Effector CD4-positive, alpha-beta T cell (primary cell): ENCODE data around the gene ZNF283.
"Not testable (repeated sequence)": the region's sequence is repeated elsewhere in the genome, so short reads cannot be mapped to it uniquely, and the experiment has no call there.

Experiments
- DNase-seq: peaks from one replicate; pipeline ENCODE4 v3.0.0-alpha.2; 2020

Gene ZNF283

GRCh38 chr19:43799502-43800142 is 27.5 kb upstream of the ZNF283 start:
- no peak for DNase-seq

- DNase-seq = no peak
Measured at GRCh38 chr19:43802216-43802951, 24.7 kb upstream of the ZNF283 start, which contains the start of gene LYPD5. Gene LYPD5, minus strand, starts transcription at chr19:43802447. Its CDS starts 67 bp downstream, at chr19:43802380.

DNA sequence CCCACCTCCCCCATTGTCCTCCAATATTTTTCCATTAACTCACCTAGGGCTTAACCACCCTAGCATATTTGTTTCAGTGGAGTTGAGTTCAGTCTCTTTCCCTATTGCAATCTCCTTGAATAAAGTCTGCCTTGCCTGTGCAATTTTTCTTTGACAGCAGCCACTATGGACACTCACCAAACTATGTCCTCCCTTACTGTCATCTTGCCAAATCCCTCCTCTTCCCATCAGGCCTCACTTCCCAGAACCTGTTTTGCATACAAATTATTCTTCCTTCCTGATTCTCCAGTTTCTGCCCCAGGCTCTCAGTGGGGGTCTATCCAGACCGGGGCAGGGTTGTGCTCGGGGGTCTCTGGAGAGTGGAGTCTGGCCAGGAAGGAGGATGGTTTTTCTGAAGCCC is 22.7 kb upstream of the ZNF283 start:
- no peak for DNase-seq

GRCh38 chr19:43806401-43806800 is 20.7 kb upstream of the ZNF283 start:
- DNase-seq = not testable (repeated sequence)

DNA sequence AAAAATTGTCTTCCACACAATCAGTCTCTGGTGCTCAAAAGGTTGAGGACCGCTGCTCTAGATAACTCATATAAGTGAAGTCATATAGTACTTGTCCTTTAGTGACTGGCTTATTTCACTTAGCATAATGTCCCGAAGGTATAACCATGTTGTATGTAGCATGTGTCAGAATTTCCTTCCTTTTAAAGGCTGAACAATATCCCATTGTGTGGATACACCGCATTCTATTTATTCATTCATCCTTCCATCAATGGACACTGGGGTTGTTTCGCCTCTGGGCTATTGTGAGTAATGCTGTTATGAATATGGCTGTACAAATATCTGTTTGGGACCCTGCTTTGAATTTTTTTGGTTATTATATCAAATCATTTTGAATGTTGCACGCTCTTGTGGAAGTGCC is 20.3 kb upstream of the ZNF283 start:
- DNase-seq = no peak

DNA sequence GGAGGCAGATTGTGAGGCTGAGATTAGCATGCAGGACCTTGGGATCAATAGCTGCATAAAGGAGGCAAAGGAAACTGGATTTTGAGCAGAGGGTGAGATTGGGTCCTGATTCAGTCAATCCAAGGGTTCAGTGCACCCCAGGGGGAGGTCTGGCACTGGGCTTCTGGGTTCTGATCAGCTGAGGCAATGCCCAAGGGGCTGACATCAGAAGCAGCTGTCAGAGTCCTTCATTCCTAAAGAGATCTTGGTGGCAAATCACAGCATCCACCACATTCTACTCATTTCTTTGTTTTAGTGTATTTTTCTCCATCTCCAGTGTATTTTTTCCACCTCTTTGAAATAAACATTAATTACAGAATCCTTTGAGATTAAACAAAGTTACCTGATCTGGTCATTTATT is 19.5 kb upstream of the ZNF283 start:
- no peak for DNase-seq

DNA sequence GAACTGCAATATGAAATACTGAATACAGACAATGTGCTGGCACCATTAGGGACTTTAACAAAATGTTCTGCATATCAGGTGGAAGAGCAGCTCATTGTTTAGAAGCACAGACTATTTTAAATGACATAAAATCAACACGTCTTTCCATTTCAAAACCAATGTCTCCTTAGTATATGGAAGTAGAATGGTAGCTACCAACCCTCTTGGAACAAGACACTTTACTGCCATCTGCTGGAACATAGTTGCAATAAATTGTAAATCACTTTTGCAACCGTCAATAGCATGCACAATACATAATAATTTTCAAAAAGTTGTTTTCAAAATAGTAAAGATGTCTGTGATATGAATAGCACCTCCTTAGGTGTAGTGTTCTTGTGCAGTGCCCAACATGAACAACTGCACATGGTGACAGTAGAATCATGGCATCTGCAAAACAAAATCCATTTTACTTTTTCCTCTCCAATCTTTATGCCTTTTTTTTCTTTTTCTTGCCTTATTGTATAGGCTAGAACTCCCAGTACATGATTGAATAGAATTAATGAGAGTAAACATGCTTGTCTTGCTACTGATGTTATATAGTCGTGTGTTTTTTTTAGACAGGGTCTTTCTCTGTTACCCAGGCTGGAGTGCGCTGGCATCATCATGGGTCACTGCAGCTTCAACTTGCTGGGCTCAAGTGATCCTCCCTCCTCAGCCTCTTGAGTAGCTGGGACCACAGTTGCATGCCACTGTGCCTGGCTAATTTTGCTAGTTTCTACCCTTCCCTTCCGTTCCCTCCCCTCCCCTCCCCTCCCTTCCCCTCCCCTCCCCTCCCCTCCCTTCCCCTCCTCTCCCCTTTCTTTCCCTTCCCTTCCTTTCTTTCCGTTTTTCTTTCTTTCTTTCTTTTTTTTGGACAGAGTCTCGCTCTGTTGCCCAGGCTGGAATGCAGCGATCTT is 17.1 kb upstream of the ZNF283 start:
- DNase-seq = no peak

GRCh38 chr19:43811837-43812236 is 15.3 kb upstream of the ZNF283 start:
- no peak for DNase-seq

DNA sequence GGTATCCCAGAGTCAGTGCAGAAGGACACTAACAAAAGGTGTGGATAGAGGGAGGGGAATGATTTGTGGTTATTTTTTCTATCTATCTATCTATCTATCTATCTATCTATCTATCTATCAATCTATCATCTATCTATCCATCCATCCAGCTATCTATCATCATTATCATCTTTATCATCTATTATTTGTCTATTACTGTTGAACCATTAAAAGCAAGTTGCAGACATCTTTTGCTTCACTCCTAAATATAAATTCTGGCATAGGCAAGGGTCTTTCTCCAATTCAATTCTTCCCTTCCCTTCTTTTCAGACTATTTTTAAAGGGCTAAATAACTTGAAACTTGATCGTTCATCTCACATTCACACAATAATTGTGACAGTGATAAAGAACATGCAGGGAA is 14.9 kb upstream of the ZNF283 start:
- DNase-seq = no peak

- no peak for DNase-seq
Measured at GRCh38 chr19:43812688-43813087, 14.4 kb upstream of the ZNF283 start.

- no peak for DNase-seq
Measured at GRCh38 chr19:43814663-43815352, 12.3 kb upstream of the ZNF283 start.

DNA sequence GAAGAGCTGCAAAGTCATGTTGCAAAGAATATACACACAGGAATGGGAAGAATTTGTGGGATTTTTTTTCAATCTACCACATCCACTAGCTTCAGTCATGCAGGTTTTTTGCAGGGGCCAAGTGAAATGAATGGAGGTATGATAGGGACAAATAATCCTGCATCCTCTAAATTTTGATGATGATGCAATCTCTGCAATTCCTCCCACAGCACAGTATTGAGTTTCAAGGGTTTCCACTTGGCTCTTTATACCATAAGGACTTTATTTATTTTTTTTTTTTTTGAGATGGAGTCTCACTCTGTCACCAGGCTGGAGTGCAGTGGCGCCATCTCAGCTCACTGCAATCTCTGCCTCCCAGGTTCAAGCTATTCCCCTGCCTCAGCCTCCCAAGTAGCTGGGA is 9.7 kb upstream of the ZNF283 start:
- DNase-seq = not testable (repeated sequence)

DNA sequence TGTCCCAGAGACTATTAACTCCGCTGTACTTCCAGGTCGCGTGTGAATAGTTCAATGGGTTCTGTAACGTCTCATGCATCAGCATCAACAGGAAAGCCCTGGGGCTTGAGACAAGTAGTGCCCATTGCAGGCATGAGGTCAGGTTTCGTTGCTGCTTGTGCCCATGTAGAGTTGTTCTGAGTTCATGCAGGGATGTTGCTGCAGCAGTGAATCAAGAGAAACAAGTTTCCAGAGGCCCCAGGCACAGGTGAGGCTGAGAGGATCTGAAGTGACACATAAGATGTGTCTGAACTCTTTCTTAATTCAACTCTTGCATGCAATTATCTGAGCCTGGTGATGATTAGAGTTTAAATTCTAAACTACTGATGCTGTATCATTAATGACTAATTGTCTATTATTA is 8.6 kb upstream of the ZNF283 start:
- DNase-seq = no peak

DNA sequence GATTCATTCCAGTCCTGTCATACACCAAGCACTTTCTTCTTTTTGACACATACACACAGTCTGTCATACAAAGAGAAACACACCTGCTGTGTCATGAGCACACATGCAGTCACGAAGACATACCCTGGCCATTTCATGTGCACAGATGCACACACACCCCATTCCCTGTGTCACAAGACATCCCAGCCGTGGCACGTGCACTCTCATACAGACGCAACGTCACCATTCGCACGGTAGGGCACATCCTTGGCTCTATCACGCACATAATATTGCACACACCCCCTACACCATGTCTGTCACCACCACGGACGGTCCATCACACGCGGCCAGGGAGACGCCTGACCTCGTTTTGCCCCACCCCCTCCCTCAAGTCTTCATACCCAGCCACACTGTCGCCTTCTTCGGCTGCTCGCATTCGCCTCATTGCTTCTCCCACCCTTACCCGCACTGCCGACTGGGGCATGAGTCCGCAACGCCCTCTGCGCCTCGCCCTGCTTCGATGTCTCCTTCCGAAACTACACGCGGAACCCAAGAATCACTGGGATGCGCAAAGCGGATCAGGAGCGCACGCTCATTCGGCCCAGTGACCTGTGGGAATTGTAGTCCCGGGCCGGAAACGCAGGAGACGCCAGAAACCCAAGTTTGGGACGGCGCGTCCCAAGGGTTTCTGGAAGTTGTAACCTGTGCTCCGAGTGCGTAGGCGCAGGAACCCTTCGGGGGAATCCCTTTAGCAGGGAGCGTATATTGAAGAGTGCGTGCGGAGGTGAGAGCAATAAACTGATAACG is 6.8 kb upstream of the ZNF283 start:
- no peak for DNase-seq

GRCh38 chr19:43820884-43821215 is 6.3 kb upstream of the ZNF283 start:
- no peak for DNase-seq

DNA sequence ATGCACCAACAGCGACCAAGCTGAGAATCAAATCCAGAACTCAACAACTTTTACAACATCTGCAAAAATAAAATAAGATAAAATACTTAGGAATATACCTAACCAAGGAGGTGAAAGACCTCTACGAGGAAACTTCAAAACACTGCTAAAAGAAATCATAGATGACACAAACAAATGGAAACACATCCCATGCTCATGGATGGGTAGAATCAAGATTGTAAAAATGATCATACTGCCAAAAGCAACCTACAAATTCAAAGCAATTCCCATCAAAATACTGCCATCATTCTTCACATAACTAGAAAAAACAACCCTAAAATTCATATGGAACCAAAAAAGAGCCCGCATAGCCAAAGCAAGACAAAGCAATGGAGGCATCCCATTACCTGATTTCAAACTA is 3.3 kb upstream of the ZNF283 start:
- DNase-seq = not testable (repeated sequence)

DNA sequence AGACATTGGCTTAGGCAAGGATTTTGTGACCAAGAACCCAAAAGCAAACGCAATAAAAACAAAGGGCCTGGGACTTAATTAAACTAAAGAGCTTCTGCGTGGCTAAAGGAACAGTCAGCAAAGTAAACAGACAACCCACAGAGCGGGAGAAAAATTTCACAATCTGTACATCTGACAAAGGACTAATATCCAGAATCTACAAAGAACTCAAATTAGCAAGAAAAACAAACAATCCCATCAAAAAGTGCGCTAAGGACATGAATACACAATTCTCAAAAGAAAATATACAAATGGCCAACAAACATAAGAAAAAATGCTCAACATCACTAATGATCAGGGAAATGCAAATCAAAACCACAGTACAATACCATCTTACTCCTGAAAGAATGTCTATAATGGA is 2.5 kb upstream of the ZNF283 start:
- not testable (repeated sequence) for DNase-seq

DNA sequence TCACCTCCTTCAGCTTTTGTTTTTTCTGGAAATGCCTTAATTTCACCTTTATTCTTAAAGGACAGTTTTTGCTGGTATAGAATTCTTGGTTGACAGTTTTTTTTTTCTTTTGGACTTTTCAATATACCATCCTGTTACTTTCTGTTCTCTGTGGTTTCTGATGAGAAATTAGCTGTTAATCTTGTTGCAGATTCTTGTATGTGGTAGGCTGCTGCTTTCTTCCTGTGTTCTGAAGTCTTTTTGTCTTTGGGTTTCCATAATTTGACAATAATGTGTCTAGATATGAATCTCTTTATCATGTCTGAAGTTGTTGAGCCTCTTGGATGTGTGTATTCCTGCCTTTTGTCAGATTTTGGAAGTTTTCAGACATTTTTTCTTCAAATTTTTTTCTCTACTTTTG is 12.0 kb downstream of the ZNF283 start:
- no peak for DNase-seq

GRCh38 chr19:43842007-43842406 is 14.9 kb downstream of the ZNF283 start:
- no peak for DNase-seq

GRCh38 chr19:43847246-43847645 is 20.1 kb downstream of the ZNF283 start:
- DNase-seq = no peak

GRCh38 chr19:43847884-43848283 is 20.8 kb downstream of the ZNF283 start:
- no peak for DNase-seq

GRCh38 chr19:43848821-43849220 is 21.7 kb downstream of the ZNF283 start:
- no peak for DNase-seq
